Measurements from ENCODE around the gene H1-8. TPM values are rescaled to one million over a fixed set of nuclear protein-coding genes. Genes with fewer than 3 reads are reported as not detected.

H1-8 gene
- total RNA-seq, 1 donor from 2014 or later, result not detected

DNA sequence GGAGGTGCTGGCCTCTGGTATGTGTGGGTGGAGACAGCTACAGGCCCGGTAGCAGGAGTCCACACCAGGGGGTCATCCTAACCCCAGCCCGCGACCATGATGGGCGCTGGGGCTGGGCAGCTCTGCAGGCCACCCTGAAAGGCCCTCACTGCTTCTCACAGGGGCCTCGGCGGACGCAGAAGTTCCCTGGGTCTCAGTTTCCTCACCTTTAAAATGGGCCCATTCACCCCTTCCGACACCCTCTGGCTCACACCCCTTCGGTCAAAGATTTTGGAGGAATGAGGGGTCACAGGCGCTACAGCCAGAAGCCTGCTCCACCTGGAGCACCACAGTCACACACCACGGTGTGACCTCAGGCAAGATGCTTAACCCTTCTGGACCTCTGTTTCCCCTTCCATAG is 55.5 kb downstream of the H1-8 start:
- DNase-seq (ENCODE audit: low read depth) (no peak), FAIRE-seq (no peak)

DNA sequence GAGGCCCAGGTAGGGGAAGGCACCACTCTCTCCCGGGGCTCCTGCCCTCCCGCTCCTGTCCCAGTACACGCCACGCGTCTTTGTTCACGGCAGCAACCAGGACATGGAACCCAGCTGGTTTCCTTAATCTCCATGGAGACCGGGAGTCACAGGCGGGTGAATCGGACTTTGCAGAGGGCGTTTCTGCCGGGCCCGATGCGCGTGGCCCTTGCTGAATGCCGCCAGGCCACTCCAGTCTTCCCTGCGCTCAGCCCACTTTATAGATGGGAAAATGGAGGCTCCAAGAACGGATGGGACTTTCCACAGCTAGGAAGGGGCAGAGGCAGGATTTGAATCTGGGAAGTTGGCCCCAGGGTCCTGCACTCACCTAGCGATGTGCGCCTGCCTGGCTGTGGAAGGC is 56.1 kb downstream of the H1-8 start:
- DNase-seq (ENCODE audit: low read depth) (no peak), FAIRE-seq (no peak)
- Histone ChIP-seq H3K4me3 (ENCODE audit: low read depth, low read length) (no peak overlapping the region), H3K27me3 (ENCODE audit: control insufficient read depth, insufficient read depth, low read length) (no peaks in the 10 kb centered on the region), H3K36me3 (ENCODE audit: control insufficient read depth, insufficient read depth, low read length) (no peaks in the 10 kb centered on the region)
- TF ChIP-seq, protein P1, sequence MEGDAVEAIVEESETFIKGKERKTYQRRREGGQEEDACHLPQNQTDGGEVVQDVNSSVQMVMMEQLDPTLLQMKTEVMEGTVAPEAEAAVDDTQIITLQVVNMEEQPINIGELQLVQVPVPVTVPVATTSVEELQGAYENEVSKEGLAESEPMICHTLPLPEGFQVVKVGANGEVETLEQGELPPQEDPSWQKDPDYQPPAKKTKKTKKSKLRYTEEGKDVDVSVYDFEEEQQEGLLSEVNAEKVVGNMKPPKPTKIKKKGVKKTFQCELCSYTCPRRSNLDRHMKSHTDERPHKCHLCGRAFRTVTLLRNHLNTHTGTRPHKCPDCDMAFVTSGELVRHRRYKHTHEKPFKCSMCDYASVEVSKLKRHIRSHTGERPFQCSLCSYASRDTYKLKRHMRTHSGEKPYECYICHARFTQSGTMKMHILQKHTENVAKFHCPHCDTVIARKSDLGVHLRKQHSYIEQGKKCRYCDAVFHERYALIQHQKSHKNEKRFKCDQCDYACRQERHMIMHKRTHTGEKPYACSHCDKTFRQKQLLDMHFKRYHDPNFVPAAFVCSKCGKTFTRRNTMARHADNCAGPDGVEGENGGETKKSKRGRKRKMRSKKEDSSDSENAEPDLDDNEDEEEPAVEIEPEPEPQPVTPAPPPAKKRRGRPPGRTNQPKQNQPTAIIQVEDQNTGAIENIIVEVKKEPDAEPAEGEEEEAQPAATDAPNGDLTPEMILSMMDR (IDR thresholded peaks at IDR 0.05; ENCODE audit: insufficient read depth, low read length, severe bottlenecking), result no peak

More for the DNA sequence above, 55.5 kb downstream of the H1-8 start:
- TF ChIP-seq, protein P1 (IDR thresholded peaks at IDR 0.05; ENCODE audit: insufficient read depth, low read length, severe bottlenecking), result no peak
- H3K27me3 ChIP-seq (ENCODE audit: control insufficient read depth, insufficient read depth, low read length), result no peaks in the 10 kb centered on the region
- no peaks in the 10 kb centered on the region for H3K36me3 ChIP-seq (ENCODE audit: control insufficient read depth, insufficient read depth, low read length)
- no peak overlapping the region for H3K4me3 ChIP-seq (ENCODE audit: low read depth, low read length)

DNA sequence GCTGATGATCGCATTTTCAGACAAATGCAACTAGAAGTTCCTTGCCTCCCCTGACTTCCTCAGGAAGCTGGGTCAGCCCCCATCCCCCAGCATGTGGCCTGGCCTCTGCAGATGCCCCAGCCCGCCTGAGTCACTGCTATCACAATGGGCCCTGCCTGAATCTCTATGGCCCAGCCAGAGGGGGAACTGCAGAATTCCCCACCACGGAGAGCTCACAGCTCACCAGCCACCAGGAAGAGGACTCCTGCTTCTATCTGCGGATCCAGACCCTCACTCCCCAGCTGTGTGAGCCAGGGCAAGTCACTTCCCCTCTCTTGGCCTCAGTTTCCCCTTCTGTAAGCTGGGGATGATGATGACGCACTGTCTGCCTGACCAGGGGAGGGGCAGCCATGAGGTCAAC is 56.6 kb downstream of the H1-8 start:
- no peak for FAIRE-seq
- Histone ChIP-seq H3K4me3 (ENCODE audit: low read depth, low read length) (no peak overlapping the region), H3K27me3 (ENCODE audit: control insufficient read depth, insufficient read depth, low read length) (peaks cover under 1% of the 10 kb centered on the region), H3K36me3 (ENCODE audit: control insufficient read depth, insufficient read depth, low read length) (no peaks in the 10 kb centered on the region)
- no peak for DNase-seq (ENCODE audit: low read depth)
- TF ChIP-seq, protein P1 (IDR thresholded peaks at IDR 0.05; ENCODE audit: insufficient read depth, low read length, severe bottlenecking), result no peak

DNA sequence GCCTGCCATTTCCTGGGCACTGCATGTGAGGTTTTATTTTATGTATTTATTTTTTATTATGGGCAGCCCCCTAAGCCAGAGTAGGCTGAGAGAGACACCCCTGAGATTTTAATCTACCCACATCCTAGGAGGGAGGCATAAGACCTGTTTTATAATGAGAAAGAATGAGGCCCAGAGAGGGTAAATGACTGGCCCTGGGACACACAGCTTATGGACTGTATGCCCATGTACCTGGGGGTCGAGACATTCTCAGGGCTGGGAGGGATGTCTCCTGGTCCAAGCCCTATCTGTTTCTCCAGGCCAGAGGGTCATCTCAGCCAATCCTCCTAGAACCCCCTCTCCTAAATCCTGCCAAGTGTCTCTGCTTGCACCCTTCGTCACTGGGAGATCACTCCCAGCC is 57.4 kb downstream of the H1-8 start:
- TF ChIP-seq, protein P1 (IDR thresholded peaks at IDR 0.05; ENCODE audit: insufficient read depth, low read length, severe bottlenecking), result no peak
- H3K4me3 ChIP-seq (ENCODE audit: low read depth, low read length), result no peak overlapping the region
- no peak for DNase-seq (ENCODE audit: low read depth)
- FAIRE-seq, result no peak
- H3K36me3 ChIP-seq (ENCODE audit: control insufficient read depth, insufficient read depth, low read length), result no peaks in the 10 kb centered on the region
- H3K27me3 ChIP-seq (ENCODE audit: control insufficient read depth, insufficient read depth, low read length), result peaks cover 4% of the 10 kb centered on the region

Other genes with a start within 250 kb of the H1-8 start
- gene EFCAB12, start 114.5 kb upstream of the H1-8 start, total RNA-seq, result not detected in 2 replicates
- gene MBD4, start 103.2 kb upstream of the H1-8 start, total RNA-seq, result 11.3 and 24.5 TPM in 2 replicates
- 5.9 and 10.0 TPM in 2 replicates for gene IFT122, start 103.0 kb upstream of the H1-8 start, total RNA-seq
- gene RHO, start 14.5 kb upstream of the H1-8 start, total RNA-seq, result not detected in 2 replicates
- 1.0 and 2.4 TPM in 2 replicates for gene PLXND1, start 63.5 kb downstream of the H1-8 start, total RNA-seq

Data from bronchial epithelial cell (primary cell).